MCF 10A (cell line): ENCODE measurements around the gene MAPK8IP2. TPM values are rescaled to one million over a fixed set of nuclear protein-coding genes. Genes with fewer than 3 reads are reported as not detected.
"Not testable (repeated sequence)": the region's sequence is repeated elsewhere in the genome, so short reads cannot be mapped to it uniquely, and the experiment has no call there.

Source experiments
- BruUV-seq: library from RNA; stranded (reverse); fragments of 400-500 nt; replicated peaks from 2 replicates; lab custom pipeline; 2021; lab: Mats Ljungman, UMichigan
- CTCF ChIA-PET: fragments of 300-600 bp; sonication (Branson Sonifier 250); formaldehyde crosslinking; extraction: SDS; loops from one replicate; lab custom pipeline; 2021; ENCODE audit warnings: antibody characterized with exemption, inconsistent platforms; lab: Yijun Ruan, JAX
- POLR2A ChIA-PET: fragments of 300-600, 350-650 bp; sonication (Branson Sonifier 250); formaldehyde crosslinking; extraction: SDS; loops from one replicate; lab custom pipeline; 2020; ENCODE audit warnings: antibody characterized with exemption, inconsistent platforms; lab: Yijun Ruan, JAX
- DNase-seq: peaks from one replicate; pipeline ENCODE4 v3.0.0-alpha.2; 2018; ENCODE audit not compliant: unreplicated experiment
- H3K27ac Mint-ChIP-seq: one replicate; pipeline ENCODE4 v1.8.0; 2022; ENCODE audit warnings: mild to moderate bottlenecking, low read depth, mixed read lengths; ENCODE audit not compliant: unreplicated experiment
- H3K27me3 Mint-ChIP-seq: one replicate; pipeline ENCODE4 v1.8.0; 2022; ENCODE audit warnings: mixed read lengths; ENCODE audit not compliant: insufficient read depth, unreplicated experiment
- H3K36me3 Mint-ChIP-seq: one replicate; pipeline ENCODE4 v1.8.0; 2022; ENCODE audit warnings: mild to moderate bottlenecking, moderate library complexity, mixed read lengths; ENCODE audit not compliant: insufficient read depth, unreplicated experiment
- H3K4me1 Mint-ChIP-seq: one replicate; pipeline ENCODE4 v1.8.0; 2022; ENCODE audit warnings: mixed read lengths; ENCODE audit not compliant: insufficient read depth, unreplicated experiment
- H3K4me3 Mint-ChIP-seq: one replicate; pipeline ENCODE4 v1.8.0; 2022; ENCODE audit warnings: mild to moderate bottlenecking, moderate library complexity, mixed read lengths; ENCODE audit not compliant: unreplicated experiment
- H3K9me3 Mint-ChIP-seq: one replicate; pipeline ENCODE4 v1.8.0; 2022; ENCODE audit warnings: mixed read lengths; ENCODE audit not compliant: unreplicated experiment
- intact Hi-C: fragments of 100-400 bp; cut with micrococcal nuclease; formaldehyde crosslinking; loops from 2 replicates; pipeline ENCODE4 v1.14.1; 2022
- total RNA-seq: library from RNA; stranded (reverse); gene quantifications from 2 replicates; pipeline ENCODE4 v1.2.3, GENCODE V29; 2022
- TF ChIP-seq, protein P1 (sequence below): fragments of 200-600 bp; IDR thresholded peaks from one replicate; pipeline ENCODE4 v1.8.0; 2022; ENCODE audit warnings: antibody characterized with exemption, mild to moderate bottlenecking; ENCODE audit not compliant: unreplicated experiment

The MAPK8IP2 gene
- total RNA-seq, 1 experiment from 2014 or later = 1.2 TPM

DNA sequence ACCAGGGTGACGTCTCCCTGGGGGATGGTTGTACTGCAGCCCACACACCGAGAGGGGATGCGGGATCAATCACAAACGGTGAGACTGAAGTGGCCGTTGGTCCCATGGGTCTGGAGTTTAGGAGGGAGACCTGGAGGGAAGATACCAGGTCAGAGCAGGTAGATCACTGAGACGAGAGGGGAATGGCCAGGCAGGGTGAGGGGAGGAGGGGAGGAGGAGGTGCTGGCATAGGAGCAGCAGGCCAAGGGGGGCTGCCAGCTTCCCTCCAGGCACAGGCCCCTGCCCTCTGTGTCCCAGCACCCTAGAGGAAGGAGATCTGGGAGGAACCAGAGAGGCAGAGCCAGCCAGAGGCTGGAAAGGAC lies 7.0 kb downstream of the MAPK8IP2 start:
- Mint-ChIP-seq H3K27me3 (peaks cover 29% of the 10 kb centered on the region), H3K9me3 (no peaks in the 10 kb centered on the region), H3K4me1 (no peaks in the 10 kb centered on the region), H3K36me3 (no peaks in the 10 kb centered on the region), H3K27ac (no peak overlapping the region), H3K4me3 (no peak overlapping the region)
- ChIA-PET CTCF (no interaction called here), POLR2A (no interaction called here)
- no peak for DNase-seq
- TF ChIP-seq, protein P1, sequence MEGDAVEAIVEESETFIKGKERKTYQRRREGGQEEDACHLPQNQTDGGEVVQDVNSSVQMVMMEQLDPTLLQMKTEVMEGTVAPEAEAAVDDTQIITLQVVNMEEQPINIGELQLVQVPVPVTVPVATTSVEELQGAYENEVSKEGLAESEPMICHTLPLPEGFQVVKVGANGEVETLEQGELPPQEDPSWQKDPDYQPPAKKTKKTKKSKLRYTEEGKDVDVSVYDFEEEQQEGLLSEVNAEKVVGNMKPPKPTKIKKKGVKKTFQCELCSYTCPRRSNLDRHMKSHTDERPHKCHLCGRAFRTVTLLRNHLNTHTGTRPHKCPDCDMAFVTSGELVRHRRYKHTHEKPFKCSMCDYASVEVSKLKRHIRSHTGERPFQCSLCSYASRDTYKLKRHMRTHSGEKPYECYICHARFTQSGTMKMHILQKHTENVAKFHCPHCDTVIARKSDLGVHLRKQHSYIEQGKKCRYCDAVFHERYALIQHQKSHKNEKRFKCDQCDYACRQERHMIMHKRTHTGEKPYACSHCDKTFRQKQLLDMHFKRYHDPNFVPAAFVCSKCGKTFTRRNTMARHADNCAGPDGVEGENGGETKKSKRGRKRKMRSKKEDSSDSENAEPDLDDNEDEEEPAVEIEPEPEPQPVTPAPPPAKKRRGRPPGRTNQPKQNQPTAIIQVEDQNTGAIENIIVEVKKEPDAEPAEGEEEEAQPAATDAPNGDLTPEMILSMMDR = no peak
- intact Hi-C loops = no loop called here
- no TSS peak for BruUV-seq

DNA sequence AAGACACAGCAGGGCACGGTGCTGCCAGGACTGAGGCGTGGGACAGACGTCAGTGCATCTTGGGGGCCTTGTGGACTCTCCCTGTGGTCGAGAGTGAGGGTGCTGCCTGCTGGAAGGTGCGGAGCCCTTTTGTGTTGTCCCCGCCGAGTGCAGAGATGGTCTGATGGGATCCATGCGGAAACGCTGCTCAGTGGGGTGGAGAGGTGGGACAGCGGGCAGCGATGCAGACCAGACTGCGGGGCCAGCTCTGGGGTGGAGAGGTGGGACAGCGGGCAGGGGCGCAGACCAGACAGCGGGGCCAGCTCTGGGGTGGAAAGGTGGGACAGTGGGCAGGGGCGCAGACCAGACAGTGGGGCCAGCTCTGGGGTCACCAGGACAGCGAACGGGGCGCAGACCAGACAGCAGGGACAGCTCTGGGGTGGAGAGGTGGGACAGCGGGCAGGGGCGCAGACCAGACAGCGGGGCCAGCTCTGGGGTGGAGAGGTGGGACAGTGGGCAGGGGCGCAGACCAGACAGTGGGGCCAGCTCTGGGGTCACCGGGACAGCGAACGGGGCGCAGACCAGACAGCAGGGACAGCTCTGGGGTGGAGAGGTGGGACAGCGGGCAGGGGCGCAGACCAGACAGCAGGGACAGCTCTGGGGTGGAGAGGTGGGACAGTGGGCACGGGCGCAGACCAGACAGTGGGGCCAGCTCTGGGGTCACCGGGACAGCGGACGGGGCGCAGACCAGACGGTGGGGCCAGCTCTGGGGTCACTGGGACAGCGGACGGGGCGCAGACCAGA lies 7.7 kb downstream of the MAPK8IP2 start:
- POLR2A ChIA-PET = interaction anchor here (0.6 to 1.1 kb wide), 3 partner anchors 13 to 84 kb away, joined by 3 to 5 read pairs (median 3); no protein-coding TSS in a partner anchor
- H3K4me1 Mint-ChIP-seq, H3K9me3 Mint-ChIP-seq, BruUV-seq, intact Hi-C loops, H3K36me3 Mint-ChIP-seq, H3K4me3 Mint-ChIP-seq, H3K27ac Mint-ChIP-seq, DNase-seq: not testable (repeated sequence)
- H3K27me3 Mint-ChIP-seq = peaks cover 29% of the 10 kb centered on the region
- CTCF ChIA-PET = interaction anchor here (0.8 kb wide), 1 partner anchor 12 kb away, joined by 3 read pairs; no protein-coding TSS in a partner anchor

DNA sequence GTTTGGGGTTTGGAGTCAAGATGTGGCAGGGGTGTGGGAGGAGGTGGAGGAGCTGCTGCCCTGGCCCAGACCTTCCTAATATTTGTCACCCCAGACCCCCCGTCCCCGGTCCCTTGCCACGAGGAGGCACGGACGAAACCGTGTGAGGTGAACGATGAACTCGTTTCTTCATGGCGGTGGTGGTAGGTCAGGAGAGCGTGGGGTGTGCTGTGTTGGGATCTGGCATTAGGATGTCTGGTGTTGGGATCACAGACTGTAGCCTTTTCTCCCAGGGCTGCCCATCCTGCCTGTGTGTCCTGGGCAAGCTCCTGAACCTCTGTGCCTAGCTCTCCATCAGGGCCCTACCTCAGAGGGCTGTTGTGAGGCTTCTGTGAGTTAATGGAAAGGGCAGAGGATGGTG lies 8.4 kb downstream of the MAPK8IP2 start:
- H3K27me3 Mint-ChIP-seq = peaks cover 29% of the 10 kb centered on the region
- ChIA-PET POLR2A (interaction anchor here (0.6 to 1.1 kb wide), 3 partner anchors 13 to 85 kb away, joined by 3 to 5 read pairs (median 3); no protein-coding TSS in a partner anchor), CTCF (no interaction called here)

DNA sequence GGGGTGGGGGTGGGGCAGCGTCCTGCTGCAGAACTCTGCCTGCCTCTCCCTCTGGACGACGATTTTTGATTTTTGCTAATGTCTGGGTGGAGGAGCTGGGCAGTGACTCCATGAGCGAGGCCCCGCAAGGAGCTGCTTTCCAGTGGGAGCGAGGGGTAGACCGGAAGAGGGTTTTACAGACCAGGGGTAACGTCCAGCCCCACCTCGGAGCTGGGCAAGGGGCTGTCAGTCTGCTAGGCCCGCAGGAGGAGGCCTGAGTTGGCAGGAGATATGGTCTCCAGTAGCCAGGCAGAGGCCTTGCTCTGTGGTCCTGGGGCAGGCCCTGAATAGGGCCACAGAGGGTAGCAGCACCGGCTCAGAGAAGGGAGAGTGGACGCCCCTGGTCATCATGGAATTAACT lies 9.0 kb downstream of the MAPK8IP2 start:
- peaks cover 29% of the 10 kb centered on the region for H3K27me3 Mint-ChIP-seq
- no peaks in the 10 kb centered on the region for H3K36me3 Mint-ChIP-seq
- H3K4me1 Mint-ChIP-seq = no peaks in the 10 kb centered on the region
- TF ChIP-seq, protein P1 = no peak
- ChIA-PET CTCF (no interaction called here), POLR2A (no interaction called here)
- no peak overlapping the region for H3K27ac Mint-ChIP-seq
- DNase-seq = no peak
- BruUV-seq = no TSS peak
- no peak overlapping the region for H3K4me3 Mint-ChIP-seq
- no peaks in the 10 kb centered on the region for H3K9me3 Mint-ChIP-seq
- intact Hi-C loops = no loop called here

More for the DNA sequence above, 8.4 kb downstream of the MAPK8IP2 start:
- BruUV-seq = no TSS peak
- Mint-ChIP-seq H3K4me3 (no peak overlapping the region), H3K27ac (no peak overlapping the region), H3K36me3 (no peaks in the 10 kb centered on the region), H3K9me3 (no peaks in the 10 kb centered on the region), H3K4me1 (no peaks in the 10 kb centered on the region)
- TF ChIP-seq, protein P1 = no peak
- DNase-seq = no peak
- intact Hi-C loops = no loop called here
